Midbrain (tissue), 1 donor: ENCODE data around the gene HMCN2.
"Not testable (repeated sequence)": the region's sequence is repeated elsewhere in the genome, so short reads cannot be mapped to it uniquely, and the experiment has no call there.

ENCODE experiments used
- DNase-seq: peaks from one replicate; lab custom pipeline; 2025; lab: John Stamatoyannopoulos, UW

HMCN2 gene

DNA sequence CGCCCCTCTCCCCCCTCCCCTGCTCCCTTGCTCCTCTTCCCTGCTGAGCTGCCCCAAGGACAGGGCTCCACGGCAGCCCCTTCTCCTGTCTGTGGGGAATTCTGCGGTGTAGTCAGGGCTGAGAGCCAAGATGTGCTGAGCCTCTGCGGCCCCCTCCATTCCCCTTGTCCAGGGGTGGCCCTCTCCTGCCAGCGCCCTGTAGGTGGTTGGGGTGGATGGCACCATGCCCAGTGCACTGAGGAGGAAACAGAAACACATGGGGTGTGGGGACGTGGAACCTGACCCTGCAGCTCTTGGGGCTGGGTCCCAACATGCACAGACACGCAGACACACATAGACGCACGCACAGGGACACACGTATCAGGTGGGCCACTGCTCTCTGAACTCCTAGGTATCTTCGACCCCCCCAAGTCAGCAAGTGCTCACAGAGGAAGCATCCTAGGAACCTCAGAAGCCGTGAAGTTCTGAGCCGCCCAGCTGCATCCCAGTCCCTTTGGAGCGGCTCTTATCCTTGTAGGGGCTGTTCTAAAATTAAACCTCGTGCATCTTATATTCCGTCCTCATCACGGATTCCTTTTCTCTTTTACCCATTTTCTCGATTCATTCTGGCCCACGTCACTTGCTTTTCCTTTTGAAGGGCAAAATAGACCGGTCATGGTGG, 64.8 kb downstream of the HMCN2 start:
- DNase-seq = no peak

DNA sequence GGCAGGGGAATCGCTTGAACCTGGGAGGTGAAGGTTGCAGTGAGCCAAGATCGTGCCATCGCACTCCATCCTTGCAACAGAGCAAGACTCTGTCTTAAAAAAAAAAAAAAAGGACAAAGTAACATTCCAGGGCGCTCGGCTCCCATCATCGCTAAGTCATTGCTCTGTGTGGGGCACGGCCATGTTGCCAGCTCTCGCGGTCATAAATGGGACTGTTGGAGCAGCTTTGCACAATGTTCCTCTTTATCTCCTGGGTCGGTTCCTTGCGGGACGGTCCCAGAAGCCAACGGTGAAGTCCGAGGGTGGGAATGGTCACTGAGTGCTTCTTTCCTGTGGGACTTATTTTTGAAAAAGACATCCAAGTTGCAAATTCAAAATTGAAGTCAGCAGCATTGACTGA, 65.5 kb downstream of the HMCN2 start:
- DNase-seq = no peak

DNA sequence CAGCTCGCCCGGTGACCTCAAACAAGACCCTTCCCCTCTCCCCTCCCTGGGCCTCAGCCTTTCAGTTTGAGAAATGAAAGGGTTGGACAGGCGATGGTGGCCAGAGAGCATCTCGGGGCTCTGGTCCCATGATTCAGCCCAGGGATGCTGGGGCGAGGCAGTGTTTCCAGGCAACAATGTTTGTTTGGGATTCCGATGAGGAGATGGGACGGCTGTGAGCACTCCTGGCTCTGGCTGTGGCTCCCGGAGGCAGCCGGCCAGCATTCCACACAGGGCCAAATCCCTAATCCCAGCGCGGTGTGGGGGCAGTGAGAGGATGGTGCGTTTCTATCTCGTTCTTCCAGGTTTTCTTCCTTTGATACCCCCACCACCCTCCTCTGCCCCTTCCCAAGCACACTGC, 66.0 kb downstream of the HMCN2 start:
- DNase-seq = no peak

DNA sequence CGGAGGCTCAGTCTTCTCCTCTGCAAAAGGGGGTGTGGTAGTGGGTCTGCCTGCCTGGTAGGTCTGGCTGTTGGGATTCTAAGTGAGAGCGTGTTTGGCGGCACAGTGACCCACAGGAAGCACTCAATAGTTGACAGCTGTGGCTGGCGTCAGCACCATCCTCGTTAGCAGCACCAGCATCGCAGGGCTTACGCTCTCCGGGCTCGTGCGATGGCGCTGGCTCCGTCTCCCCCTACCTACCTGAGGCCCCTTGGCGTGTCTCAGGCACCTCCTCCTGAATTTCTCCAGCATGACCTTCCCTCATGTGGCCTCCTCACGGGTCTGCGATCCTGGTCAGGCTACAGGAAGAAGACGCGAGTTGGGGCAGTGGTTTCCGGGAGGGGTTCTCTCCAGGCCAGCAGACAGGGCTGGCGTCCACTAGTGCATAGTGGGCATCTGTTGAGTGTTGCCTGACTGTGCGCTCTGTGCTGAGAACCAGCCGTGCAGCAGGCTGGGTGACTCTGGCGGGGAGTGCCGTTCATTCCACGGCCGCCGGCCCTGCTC, 66.9 kb downstream of the HMCN2 start:
- DNase-seq = no peak

DNA sequence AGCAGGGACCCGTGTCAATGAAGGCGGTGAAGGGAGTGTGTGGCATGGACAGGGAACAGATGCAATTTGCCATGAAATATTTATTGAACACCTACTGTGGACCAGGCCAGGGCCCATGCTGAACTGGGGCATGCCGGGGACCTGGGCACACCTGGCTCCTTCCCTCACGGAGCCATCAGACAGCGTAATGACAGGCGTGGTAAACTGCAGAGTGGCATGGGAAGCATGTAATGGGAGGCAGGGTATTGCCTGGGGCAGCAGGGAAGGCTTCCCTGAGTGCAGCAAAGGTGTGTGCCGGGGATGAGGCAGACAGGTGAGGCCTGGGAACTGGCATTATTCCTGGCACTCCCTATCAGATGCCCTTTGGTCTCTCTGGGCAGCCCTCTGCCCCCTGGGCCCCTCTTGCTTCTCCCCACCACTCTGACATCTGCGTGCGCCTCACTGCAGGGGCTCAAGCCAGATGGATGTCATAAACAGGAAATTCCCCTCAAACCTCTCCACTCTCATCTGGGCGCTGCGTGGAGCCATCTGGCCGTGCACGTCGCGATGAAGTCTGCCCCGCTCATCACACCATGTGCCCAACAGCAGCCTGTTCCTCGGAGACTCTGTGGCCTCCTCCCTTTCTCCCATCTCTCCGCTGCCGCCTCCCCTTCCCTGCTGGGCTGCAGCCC, 67.6 kb downstream of the HMCN2 start:
- DNase-seq = no peak

DNA sequence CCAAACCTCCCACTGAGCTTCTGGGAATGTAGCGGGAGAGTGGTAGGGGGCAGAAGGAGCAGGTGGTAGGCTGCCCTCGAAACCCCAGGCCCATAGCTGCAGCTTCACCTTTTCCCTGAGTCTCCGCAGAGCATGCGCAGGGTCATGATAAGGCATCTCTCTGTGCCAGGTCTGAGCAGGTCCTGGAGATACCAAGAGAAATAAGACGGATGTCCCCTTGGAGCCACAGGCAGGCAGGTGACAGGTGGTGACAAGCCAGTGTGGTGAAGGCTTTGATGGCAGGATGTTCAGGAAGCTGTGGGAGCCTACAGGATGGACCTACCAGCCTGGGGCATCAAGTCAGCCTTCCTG, 68.1 kb downstream of the HMCN2 start:
- DNase-seq = no peak

DNA sequence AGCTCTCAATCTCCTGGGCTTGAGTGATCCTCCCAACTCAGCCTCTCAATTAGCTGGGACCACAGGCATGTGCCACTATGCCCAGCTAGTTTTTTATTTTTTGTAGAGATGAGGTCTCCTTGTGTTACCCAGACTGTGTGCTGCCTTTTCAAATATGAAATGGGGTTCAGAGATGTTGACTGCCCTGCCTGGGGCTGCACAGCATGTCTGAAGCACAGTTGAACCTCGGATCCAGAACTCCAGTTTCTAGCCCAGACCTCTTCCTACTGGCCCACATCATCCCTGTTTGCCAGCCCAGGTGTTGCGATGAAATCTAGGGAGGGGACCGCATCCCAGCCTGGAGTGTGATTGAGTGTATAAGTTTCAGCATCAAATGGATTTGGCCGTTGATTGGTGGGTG, 69.4 kb downstream of the HMCN2 start:
- DNase-seq = no peak

DNA sequence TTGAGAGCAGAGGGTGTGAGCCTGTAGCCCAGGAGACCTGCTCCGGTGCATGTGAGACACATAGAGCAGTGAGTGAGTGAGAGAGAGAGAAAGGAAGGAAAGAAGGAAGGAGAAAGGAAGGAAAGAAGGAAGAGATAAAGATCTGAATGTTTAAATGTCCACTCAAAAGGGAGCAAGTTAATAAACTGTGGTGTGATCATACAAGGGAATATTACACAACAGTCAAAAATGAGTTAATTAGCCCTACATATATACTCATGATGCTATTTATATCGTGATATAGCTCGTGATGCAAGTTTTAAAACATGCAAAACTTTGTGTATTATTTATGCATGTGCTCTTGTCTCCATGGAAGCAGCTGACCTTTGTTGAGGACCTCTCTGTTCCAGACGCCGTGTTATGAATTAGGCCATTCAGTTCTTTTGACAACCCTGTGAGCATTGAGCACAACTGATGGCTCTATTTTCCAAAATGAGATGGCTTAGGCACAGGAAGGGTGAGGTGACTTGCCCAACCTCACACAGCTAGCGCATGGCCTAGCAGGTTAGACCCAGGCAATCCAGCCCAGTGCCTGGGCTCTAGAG, 70.6 kb downstream of the HMCN2 start:
- no peak for DNase-seq

DNA sequence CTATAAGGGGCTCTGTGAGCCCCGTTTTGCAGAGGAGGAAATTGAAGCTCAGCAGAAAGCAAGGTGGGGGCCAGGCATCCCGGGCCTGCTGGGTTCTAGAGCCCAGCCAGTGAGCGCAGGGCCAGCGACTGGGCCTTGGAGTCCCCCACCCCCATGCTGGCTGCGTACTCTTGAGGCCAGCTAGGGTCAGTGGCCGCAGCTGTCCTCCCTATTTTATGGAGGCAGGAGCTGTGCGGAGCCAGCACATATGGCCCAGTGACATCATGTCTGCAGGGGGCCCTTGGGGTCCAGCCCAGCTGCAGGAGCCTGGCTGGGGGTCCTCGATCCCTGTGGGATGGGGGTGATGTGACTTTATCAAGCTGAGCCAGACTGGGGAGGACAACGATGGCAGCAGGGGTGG, 71.3 kb downstream of the HMCN2 start:
- DNase-seq = no peak

DNA sequence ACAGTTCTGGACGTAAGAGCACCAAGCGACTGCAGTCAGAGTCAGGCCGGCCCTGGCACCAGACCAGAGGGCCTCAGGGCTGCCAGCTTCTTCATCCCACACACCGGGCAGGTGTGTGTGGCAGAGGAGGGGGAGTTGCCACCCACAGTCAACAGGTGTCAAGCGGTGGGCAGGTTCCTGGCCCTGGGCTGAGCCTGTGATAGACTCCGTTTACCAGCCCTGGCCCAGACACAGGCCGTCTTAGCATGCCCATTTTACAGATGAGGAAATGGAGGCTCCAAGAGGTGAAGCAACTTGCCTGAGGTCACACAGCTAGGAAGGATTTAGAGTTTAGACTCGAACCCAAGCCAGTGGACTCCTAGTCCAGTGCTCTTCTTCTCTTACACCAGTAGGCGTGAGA, 71.8 kb downstream of the HMCN2 start:
- DNase-seq = no peak

DNA sequence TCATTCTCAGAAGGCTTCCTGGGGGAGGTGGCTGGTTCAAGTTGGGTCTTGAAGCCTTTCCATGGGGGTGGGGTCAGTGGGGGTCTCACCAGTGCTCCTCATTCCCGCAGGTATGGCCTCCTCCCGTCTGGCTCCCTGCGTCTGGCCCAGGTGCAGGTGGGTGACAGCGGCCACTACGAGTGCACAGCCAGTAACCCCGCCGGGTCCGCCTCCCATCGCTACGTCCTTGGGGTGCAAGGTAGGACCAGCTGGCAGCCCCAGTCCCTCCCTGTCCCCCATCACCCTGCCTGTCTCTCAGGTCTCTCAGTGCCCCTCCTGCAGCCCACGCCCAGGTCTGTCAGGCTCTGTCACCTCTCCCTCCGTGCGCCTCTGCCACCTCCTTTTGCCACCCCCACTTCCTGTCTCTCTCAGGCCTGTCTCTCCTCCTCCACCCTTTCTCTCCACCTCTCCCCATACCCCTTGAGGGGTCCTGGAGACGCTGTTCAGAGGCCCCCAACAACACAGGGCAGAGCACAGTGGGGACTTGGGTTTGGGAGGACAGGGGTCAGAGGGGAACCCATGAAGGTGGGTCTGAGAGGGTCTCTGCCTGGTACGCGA, 72.3 kb downstream of the HMCN2 start:
- no peak for DNase-seq

DNA sequence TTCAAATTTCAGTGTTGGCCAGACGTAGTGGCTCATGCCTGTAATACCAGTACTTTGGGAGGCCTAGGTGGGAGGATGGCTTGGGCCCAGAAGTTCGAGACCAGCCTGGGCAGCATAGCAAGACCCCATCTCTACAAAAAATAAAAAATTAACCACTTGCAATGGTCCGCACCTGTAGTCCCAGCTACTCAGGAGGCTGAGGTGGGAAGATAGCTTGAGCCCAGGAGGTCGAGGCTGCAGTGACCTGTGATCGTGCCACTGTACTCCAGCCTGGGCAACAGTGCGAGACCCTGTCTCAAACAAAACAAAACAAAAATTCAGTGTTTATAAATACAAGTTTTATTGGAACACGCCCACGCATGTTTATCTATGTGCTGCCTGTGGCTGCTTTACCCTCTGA, 73.3 kb downstream of the HMCN2 start:
- not testable (repeated sequence) for DNase-seq

DNA sequence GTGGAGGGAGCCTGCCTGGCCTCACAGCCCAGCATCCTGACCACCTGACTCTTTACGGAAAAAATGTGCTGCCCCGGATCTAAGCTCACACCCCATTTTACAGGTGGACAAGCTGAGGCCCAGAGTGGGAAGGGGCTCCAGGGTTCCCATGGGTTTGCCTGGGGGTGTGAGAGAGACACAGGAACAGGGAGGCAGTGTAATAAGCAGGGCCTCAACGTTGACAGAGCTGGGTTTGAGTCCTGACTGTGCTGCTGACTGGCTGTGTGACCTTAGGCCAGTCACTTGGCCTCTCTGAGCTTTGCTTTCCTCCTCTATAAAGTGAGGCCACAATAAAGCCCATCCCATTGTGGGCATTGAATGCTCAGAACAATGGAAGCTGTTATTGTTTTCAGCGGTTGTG, 73.7 kb downstream of the HMCN2 start:
- no peak for DNase-seq

DNA sequence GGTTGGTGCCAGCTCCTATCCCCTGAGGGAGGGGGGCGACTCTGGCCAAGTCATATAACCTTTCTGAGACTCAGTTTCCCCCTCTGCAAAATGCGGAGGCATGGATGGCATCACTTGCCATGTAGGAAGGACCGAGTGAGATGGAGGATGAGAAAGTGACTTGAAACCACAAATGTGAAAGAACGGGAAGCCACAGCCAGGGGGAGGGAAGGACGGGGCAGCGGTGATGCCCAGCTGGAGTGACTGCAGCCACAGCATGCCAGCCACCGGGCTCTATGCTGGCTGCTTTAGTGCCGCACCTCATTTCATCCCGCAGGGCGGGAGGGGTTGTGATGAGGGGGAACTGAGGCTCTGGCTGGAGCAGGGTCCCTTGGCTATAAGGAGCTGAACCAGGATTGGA, 74.5 kb downstream of the HMCN2 start:
- no peak for DNase-seq

DNA sequence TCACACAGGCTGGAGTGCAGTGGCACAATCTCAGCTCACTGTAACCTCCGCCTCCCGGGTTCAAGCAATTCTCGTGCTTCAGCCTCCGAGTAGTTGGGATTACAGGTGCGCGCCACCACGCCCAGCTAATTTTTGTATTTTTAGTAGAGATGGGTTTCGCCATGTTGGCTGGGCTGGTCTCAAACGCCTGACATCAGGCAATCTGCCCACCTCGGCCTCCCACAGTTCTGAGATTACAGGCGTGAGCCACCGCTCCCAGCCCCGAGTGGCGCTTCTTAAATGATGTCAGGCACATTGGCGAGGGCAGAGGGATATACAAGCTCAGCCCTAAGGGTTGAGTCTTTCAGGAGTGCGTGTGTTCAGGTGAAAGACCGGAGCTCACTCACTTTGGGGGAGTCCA, 75.0 kb downstream of the HMCN2 start:
- DNase-seq = not testable (repeated sequence)

DNA sequence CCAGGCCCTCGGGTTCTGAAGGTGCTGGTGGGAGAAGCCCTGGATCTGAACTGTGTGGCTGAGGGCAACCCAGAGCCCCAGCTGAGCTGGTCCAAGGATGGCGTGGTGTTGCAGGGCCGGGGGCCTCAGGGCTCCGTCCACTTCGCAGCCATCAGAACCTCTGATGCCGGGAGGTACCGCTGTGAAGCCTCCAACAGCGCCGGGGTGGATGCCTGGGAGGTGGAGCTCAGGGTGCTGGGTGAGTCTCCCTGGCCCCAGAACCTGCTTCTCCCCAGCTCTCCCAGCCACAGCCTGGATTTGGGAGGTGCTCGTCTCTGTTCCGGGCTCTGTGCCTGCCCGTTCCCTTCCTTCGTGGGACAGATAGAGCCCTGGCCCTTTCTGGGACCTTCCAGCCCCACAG, 75.6 kb downstream of the HMCN2 start:
- no peak for DNase-seq

DNA sequence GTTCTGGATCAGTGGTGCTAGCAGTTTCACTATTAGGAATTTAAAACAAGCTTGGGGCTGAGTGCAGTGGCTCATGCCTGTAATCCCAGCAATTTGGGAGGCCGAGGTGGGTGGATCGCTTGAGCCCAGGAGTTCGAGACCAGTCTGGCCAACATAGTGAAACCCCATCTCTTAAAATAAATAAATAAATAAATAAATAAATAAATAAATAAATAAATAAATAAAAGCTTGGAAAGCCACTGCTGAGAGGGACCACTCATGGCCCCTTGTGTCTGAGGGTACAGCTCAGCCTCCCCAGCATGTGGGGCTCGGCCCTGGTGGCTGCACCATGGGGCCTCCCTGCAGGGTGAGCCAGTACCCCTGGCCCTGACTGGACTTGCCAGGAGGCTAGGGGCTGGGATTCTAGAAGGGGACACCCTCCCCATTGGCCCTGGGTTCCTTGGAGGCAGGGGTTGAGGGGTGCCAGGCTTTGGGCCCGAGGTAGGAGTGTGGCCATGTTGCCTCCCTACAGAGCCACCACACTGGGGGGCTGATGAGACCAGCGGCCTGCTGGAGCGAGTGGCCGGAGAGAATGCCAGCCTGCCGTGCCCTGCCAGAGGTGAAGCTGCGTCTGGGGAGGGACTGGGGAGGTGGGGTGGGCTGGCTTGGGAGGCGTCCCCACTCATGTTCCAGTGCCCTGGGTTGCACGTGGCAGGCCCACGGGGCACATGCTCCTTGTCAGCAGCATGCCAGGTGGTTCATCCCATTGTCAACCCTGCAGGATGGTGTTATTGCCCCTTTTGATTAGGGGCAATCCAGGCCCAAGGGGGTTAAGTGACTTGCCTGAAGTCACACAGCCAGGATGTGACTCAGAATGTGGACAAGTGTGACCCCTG, 76.5 kb downstream of the HMCN2 start:
- no peak for DNase-seq

DNA sequence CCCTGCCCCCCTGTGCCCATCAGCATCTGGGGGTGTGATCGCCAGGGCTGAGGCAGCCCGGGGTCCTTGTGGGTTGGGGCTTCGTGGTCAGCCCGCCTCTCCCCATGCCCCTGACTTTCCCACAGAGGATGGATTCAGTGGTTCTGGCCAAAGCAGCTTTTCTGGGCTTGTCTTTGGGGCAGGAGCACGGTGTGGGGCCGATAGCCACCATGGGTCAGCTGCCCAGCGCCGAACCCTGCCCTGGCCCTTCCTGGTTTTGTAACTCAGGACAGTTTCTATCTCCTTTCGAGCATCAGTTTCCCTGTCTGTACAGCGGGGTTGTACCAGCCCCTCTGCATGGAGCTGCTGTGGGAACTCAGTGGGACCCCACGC, 77.1 kb downstream of the HMCN2 start:
- DNase-seq = no peak

DNA sequence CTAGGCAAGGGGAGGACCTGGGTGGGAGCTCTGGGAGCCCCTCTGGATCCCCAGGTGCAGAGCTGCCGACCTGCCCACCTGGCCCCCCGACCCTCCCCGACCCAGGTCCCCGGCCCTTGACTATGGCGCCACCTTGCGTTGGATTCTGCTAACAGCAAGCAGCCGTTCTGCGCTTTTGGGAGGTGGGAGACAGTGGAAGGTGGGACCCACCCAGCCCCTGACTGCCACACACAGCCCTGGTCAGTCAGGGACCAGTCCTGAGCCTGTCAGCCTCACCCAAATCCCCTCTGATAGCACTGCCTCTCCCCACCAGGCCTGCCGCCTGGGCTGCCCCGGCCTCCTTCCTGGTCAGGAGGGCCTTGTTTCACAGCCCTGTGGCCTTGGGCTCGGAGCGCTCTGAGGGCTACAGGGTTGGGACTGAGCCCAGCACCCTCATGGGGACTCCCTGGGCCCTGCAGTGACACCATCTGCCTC, 77.9 kb downstream of the HMCN2 start:
- no peak for DNase-seq

DNA sequence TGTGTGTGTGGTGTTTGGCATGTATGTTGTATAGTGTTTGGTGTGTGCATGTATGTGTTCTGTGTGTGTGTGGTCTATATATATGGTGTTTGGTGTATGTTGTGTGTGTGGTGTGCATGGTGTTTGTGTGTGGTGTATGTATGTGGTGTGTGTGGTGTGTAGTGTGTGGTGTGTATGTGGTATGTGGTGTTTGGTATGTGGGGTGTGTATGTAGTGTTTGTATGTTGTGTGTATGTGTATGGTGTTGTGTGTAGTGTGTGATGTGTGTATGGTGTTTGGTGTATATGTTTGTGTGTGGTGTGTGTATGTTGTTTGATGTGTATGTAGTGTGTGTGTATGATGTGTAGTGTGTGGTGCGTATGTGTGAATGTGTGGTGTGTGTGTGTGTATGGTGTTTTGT, 78.8 kb downstream of the HMCN2 start:
- no peak for DNase-seq

DNA sequence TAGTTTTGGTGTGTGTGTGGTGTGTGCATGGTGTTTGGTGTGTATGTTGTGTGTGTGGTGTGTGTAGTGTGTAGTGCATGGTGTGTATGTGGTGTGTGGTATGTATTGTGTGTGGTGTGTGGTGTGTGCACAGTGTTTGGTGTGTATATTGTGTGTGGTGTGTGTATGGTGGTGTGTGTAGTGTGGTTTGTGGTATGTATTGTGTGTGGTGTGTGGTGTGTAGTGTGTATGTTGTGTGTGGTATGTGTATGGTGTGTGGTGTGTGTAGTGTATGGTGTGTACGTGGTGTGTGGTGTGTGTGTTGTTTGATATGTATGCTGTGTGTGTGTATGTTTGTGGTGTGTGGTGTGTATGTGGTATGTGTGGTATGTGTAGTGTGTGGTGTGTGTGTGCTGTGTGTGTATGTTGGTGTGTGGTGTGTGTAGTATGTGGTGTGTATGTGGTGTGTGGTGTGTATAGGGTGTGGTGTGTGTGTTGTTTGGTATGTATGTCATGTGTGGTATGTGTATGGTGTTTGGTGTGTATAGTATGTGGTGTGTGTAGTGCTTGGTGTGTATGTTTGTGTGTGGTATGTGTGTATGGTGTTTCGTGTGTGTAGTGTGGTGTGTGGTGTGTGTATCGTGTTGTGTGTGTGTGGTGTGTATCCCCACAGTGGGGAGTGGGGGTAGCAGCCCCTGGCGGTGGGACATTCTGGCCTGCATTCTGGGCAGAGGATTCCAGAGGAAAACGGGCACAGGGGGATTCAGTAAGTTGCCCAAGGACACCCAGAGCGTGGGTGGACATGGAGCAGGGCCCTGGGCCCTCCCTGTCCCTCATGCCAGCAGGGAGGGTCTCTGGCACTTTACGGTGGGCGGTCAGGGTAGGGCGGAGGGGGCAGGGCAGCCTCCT, 79.7 kb downstream of the HMCN2 start:
- DNase-seq = no peak
